Prostate gland (tissue), 2 donors: ENCODE results near the gene C5orf63.

Experiments used
- CTCF ChIP-seq, 4 experiments: fragments of 200-600 bp in 2 of 4; fragments of 450-650 bp in 2 of 4; sonication (generic) in 2 of 4; IDR thresholded peaks; 1 replicate in 3 of 4; 2 replicates in 1 of 4; pipeline ENCODE4 v1.5.1; 2016 to 2019; ENCODE audit warnings: antibody characterized with exemption in 4 of 4, mild to moderate bottlenecking in 2 of 4, moderate library complexity in 2 of 4
- POLR2AphosphoS5 ChIP-seq: sonication (generic); formaldehyde crosslinking; IDR thresholded peaks from one replicate; pipeline ENCODE4 v1.6.1; 2017; ENCODE audit warnings: antibody characterized with exemption

GRCh38 chr5:127063257-127063913 lies 9.9 kb downstream of the C5orf63 start:
- no peak for TF ChIP-seq CTCF (IDR thresholded peaks at IDR 0.05)
- no peak for TF ChIP-seq POLR2AphosphoS5
